NCI-H2107 treated with DMSO at 0.1 percent for 48 hours (cell line): Measurements from ENCODE around the gene PLCB4.

ENCODE experiments used
- DNase-seq: peaks from one replicate; lab custom pipeline; 2025; ENCODE audit not compliant: unreplicated experiment; lab: John Stamatoyannopoulos, UW

Gene PLCB4

DNA sequence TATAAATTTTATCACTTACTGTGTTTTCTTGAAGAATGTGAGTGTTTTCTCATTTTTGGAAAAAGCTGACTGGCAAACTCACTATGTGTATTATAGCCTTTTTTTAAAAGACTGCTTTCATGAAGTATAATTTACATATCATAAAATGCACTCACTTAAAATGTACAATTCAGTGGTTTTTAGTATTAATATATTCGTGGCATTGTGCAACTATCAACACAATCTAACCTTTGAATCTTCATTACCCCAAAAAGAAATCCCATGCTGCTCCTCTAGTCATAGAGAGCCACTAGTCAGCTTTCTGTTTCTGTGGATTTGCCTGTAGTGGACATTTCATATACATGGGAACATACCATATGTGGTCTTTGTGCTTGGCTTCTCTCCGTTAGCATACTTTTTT, 143.8 kb downstream of the PLCB4 start:
- no peak for DNase-seq

- DNase-seq, result no peak
Observed at GRCh38 chr20:9214685-9215084, 145.8 kb downstream of the PLCB4 start.

DNA sequence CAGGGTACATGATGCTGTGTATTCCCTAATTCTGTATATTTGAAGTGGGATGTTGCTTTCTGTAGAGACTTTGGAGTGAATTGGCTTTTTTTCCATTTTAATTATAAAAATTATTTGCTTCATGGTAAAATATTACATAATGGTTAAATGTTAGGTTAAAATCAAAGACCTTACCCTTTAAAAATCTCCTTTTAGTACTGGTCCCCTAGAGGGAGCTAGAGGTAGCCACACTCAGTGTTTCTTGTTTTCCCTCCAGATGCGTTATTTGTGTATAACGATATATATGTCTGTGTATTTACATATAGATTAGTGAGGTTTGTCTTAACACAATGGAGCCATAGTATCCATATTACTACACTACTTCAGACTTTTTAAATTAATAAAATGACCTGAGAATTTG, 146.7 kb downstream of the PLCB4 start:
- DNase-seq, result no peak

DNA sequence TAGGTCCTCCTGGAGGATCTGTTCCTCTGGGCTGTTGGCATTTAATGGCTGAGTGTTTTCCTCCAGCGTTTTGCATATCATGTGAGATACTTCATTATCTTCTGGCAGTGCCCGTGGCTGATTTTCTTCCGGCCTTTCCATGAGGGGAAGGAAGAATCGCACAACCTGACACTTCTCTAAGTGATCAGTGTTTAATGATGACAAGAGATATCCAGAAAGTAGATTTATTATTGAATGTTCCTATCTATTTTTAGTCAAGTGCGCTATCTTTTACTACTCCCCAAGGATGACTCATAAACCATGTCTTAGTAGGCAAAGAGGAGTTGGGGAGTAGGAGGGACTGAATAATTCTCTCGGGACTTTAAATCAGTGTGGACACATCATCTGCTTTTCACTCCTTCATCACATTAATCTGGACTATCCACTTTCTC, 149.7 kb downstream of the PLCB4 start:
- DNase-seq, result no peak

DNA sequence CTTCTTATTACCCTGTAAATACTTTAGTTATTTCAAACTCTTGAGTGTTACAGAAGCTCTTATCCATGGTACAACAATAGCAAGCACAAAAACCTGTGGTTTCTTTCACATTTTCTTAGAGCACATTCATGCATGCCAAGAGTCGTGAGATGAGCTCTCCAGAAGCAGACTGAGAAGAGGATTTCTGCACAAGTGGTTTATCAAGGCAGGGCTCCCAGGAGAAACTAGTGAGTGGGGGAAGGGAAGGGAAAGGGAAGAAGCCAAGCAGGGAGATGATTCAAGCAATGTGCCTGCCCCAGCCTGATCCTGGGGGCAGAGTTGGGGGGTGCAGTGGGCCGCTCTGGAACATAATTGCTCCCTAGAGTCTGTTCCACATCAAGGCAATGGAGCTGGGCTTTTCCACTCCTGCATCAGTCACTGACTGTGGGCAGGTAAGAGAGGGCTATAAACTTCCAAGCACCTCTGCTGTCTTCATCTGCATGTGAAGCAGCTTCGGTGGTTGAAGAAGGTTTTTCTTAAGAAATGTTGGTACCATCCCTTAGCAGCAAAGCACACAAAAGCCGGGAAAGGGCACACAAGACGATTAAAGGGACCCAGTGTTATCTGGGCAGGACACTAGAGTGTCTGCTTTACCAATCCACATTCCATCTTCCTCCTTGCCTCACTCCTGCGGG, 152.1 kb downstream of the PLCB4 start:
- DNase-seq, result no peak

DNA sequence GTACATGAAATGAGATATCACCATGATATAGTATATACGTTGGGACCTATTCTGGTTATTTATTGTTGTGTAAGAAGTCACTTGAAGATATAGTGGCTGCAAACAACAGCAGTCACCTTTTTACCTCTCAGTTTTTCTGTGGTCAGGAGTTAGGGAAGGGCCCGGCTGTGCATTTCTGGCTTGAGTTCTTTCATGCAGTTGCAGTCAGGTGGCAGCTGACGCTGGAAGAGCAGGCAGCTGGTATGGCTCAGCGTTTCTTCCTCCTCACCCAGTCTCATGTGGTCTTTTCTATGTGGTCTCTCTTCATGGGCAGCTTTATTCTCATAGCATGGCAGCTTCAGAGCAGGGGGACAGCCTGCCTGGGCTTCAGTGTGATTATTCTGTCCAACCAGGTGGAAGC, 154.4 kb downstream of the PLCB4 start:
- no peak for DNase-seq

- no peak for DNase-seq
Observed at GRCh38 chr20:9225879-9226278, 157.0 kb downstream of the PLCB4 start.

- DNase-seq, result no peak
Observed at GRCh38 chr20:9227896-9228615, 159.2 kb downstream of the PLCB4 start.

DNA sequence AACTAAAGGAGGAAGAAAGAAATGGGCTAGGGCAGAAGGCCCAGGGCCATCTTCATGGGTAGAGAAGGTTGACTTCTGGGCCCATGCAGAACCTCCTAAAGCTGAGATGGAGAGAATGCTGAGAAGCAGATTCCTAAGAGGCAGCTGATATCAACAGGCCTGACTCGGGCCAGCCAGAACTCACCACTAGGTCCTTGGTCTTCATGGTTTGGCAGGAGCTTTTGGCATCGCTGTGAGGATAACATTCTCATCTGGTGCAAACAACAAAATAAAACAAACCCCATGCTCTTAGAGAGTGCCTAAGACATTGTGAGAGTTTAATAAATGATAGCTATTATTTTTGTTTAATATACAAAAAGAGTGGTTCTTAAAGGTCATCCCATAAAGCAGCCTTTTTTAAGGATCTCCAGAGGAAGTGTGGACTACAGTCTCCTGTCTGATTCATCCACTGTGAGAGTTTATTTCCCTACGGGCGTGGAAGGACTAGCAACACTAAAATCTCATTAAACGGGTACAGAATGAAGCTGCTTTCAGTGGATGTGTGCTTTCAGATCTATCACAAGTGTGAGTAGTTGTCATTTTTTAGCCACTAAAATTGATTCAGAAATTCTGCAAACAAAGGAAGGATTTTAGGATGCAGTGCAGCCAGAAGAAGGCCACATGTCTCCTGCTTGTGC, 160.0 kb downstream of the PLCB4 start:
- no peak for DNase-seq

- DNase-seq, result no peak
Observed at GRCh38 chr20:9230406-9230805, 161.5 kb downstream of the PLCB4 start.

DNA sequence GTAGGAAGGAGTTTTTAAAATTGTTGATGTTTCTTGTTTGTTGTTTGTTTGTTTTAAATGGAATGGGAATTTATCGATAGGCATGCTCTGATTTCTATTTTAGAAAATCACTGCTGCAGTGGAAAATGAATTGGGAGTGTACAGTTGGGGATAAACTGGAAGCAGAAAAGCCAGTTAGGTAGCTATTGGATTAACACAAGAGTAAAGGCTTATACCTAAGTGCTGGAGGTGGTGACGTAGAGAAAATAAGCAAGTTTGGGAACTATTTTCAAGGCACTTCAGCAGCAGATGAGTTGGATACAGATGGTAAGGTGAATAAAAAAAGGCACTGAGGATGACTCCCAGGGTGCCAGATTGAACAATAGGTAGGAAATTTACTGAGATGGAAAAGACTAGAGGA, 164.9 kb downstream of the PLCB4 start:
- DNase-seq, result no peak

GRCh38 chr20:9235518-9235917, 166.6 kb downstream of the PLCB4 start:
- no peak for DNase-seq

GRCh38 chr20:9236458-9236857, 167.6 kb downstream of the PLCB4 start:
- no peak for DNase-seq

DNA sequence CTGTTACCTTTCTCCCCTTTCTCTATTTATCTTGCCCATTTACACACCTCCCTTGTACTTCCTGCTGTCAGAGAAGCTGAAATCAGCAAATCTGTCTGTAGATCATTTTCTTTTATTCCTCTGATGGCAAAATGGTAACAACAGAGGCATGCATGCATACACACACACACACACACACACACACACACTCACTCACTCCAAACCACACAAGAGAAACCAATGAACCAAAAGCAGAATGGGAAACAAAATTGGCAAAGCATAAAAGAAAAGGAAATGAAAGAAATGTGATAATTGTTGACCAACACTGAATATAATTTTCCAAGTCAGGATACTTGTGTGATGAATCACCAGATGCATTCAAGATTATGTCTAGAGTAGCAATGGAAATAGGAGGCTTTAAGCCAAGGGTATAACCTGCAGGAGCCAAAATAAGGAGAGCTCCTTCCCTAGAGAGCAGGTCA, 172.4 kb downstream of the PLCB4 start:
- DNase-seq, result no peak

DNA sequence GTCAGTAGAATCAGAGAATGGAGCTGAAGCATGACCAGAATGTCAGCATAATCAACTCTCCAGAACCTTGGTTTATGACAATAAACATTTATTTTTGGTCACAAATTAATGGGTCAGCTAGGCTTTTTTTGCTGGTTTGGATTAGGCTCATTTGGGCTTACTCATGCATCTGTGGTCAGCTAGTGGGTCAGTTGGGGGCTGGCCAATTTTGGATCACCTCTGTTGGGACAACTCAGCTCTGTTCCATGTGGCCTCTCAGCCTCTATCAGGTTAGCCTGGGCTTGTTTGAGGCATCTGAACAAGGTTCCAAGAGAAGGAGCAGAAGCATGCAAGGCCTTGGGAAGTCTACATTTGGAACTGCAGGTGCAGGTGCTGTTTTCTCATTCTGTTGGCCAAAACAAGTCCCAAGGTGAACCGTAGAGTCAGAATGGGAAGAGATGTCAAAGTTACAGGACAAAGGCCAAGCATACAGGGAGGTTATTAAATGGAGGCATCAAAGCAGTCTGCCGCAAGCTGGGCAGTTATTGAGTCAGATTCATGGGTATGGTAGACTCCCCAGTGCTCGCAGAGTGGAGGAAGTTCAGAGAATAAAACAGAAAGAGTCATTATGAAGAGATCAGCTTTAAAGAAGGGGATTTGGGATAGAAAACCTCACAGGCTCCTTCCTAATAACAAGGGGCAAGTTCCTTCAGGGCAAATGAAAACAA, 173.0 kb downstream of the PLCB4 start:
- DNase-seq, result no peak

GRCh38 chr20:9243986-9244385, 175.1 kb downstream of the PLCB4 start:
- DNase-seq, result no peak

- no peak for DNase-seq
Observed at GRCh38 chr20:9244811-9245210, 175.9 kb downstream of the PLCB4 start.

DNA sequence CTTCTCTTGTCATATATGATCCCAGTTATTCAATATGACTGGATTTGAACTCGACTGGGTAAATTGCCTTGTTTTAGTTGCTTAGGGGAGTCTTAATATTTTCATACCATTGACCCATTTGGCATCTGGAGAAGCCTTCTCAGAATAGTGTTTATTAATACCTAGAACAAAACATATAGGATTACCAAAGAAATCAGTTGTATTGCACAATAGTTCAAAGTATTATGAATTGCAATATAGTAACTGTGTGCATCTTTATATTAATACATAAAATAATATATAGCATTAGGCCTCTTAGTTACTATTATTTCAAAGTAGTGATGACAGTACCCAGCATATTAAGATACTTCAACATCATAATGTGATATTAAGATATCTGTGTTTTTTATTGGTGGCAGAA, 177.8 kb downstream of the PLCB4 start:
- no peak for DNase-seq

GRCh38 chr20:9250511-9250910, 181.6 kb downstream of the PLCB4 start:
- DNase-seq, result no peak

- no peak for DNase-seq
Observed at GRCh38 chr20:9253006-9253539, 184.2 kb downstream of the PLCB4 start.

DNA sequence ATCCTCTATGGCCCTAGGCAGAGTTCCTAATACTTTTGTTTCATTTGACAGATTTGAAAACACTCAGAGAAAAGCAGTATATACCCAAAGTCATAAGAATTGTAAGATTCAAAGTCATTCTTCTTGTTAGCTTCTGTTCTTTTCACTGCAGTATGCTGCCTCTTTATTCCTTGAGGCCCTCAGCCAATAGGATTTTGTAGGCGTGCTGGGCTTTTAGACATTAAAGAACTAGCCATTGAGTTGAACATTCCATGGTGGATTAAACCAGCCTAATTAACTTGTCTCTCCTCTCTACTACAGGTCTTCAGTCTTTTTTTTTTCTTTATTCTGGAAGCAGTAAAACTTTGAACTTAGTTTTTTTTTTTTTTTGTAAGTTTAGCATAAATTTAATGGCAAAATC, 186.3 kb downstream of the PLCB4 start:
- no peak for DNase-seq
